Fibroblast of the conjunctiva (primary cell): ENCODE results near the gene EPHA7.

Experiments
- DNase-seq: peaks from one replicate; pipeline ENCODE4 v3.0.0-alpha.2; 2010; ENCODE audit warnings: low read depth

The EPHA7 gene

DNA sequence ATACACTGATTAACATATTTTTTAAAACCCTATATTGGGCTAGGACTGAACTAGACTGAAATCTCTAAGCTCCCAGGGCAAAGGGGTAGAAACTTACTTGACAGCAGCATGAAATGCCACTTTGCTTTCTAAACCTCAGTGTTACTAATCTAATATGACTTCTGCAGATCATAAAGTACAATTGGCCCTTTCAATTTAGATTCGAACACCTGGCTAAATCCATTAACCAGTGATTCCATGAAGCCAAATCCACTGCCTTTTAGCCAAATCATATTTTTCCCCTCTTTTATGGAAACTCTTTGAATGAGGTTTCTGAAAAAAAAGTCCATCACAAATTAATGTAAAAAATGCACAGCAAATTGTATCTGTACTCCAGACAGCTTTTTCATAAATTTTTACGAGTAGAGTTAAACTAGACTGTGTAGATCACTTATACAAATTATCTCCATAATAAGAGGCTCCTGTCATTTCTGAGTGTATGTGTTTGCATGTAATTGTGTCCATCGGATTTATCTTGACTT is 25.7 kb downstream of the EPHA7 start:
- no peak for DNase-seq

DNA sequence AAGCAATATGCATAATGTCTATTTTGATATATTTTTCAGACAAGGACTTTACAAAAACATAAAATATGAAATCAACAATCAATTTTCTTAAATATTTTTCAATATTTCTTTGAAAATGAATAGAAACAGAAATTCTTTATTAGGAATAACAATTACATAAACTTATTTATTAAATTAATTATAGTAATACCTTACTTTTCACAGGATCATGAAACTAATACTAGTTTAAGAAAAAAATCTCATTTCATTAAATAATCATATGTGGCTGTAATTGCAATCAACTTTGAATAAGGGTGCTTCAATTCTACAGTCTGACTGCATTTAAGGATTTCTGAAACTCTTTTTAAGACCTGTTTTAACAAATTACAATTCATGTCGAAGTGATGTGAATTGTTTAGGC is 26.6 kb downstream of the EPHA7 start:
- DNase-seq = no peak

DNA sequence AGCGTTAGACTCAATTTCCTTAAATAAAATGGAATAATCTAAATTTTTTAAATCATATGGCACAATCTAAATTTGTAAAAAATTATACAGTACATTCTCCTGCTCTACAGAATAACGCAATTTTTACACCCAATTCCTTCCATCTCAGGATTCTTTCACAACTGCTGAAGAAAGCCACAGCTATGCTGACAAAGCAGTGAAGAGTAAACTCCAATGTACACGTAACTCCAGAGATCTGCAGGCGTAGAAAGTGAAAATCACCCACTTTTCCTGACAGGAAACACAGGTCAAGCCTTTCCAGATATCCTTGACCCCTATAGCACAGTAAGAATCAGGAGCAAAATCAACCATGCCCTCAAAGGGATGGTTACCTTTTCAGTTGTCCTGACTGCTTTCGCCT is 27.4 kb downstream of the EPHA7 start:
- DNase-seq = no peak

DNA sequence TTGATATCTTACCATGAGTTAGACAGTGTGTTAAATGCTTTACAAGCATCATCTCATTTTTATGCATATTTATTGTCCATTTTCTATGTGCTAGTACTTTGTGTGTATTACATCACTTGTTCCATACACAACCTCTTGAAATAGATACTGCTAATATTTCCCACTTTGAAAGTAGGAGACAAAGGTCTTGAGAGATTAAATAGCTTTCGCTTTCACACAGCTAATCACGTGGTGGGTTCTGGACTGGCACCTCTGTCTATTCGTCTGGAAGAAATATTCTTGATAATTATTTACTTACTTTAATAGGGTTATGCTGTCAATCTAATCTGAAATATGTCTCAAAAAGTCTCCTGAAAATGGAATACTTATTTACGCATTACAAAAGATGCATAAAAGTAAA is 30.2 kb downstream of the EPHA7 start:
- no peak for DNase-seq

DNA sequence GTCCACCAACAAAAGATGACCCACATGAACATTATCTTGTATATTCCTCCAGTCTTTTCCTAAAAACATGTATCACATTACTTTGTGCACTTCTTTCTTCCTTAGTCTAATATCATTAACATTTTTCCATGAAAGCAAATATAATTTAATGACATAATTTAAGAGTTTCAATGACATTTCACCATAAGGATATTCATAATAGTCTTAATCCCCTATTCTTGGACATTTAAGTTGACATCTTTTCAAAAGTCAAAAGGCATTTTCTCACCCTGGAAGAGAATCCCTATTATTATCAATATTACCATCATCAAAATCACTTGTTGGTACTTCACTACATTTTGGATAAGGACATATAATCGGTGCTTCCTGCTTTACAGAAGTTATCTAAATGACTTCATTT is 31.3 kb downstream of the EPHA7 start:
- DNase-seq = no peak

DNA sequence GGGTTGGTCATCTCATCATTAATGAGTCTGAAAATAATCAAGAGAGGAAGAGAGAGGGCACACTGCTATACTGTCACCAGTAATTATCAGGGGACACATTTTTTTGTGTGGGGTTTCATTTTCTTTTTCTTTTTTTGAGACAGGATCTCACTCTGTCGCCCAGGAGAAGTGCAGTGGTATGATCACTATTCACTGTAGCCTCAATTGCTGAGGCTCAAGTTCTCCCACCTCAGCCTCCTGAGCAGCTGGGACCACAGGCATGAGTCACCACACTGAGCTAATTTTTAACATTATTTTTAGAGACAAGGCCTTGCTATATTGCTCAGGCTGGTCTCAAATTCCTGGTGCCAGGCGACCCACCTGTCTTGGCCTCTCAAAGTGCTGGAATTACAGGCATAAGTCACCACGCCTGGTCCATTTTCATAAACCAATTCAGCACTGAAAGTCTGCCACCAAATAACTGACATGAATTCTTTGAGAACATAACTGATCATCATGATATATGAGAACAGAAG is 43.3 kb downstream of the EPHA7 start:
- DNase-seq = no peak

DNA sequence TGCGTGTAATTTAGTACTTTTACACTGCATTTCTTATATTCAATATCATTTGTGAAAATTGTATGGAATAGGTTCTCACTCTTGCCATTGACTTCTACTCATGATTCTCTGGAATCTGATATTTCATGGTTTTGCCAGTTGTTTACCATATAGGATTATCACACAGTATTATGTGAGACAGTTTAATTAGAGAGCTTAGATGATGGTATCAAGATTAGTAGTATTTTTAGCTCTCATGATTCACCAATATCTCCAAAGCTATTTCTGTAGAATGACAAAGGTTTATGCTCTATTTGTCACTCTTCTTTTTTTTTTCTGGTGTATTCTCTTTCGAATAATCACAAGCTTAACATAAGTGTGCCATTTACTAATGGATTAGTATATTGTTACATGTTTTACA is 45.9 kb downstream of the EPHA7 start:
- no peak for DNase-seq

DNA sequence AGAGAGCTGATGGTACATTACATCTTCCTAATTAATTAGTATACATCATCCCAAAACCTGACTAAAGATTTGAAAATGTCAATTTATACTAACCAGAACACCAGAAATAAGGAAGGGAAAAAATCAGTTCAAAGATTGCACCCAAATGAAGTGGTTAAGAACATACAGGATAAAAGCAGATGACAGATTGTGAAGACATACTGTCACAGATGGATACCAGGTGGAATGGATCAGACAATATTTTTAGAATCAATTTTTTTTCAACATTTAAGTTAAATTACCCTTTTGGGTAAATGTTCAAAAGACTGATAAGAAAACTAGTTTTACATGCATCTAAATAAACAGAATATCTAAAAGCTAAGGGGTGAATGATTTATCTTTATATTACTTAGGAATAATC is 47.6 kb downstream of the EPHA7 start:
- no peak for DNase-seq

DNA sequence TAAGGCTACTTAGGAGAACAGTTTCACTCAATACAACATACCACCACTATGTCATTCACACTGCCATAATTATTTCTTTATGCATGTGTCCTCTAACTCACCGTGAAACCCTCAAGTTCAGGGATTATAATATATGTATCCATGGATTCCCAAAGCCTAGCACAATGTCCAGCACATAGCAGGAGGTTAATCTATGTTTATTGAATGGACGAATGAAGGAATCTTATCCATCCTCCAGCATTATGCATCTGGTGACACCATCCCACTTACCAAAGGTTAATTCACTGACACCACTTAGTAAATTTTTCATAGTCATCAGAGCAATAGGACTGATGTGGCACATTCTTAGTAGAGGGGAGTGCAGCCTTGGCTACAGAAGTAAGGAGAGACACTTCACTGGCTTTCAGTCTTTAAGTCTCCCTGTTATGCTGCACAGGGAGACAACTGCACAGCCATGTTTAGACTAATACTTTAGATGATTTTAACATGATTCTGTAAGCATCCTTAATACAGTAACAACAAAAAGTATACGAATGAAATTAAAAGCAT is 49.7 kb downstream of the EPHA7 start:
- no peak for DNase-seq

DNA sequence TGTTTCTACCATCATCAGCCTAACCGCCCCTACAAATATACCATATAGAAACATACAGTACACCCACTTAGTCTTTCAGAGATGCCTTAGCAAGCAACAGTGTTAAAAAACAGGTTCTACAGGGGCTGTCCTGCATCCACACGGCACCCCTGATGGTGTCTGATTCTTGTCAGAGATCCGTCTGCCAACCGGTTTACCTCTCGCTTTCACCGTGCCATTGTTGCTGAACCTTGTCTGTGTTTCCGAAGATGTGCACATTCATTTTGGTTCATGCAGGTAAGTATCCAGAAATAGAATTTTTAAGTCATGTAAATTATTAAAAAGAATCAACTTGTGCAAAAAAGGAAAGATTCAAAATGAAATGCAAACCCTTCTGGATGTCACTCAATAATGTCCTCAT is 52.9 kb downstream of the EPHA7 start:
- DNase-seq = no peak

DNA sequence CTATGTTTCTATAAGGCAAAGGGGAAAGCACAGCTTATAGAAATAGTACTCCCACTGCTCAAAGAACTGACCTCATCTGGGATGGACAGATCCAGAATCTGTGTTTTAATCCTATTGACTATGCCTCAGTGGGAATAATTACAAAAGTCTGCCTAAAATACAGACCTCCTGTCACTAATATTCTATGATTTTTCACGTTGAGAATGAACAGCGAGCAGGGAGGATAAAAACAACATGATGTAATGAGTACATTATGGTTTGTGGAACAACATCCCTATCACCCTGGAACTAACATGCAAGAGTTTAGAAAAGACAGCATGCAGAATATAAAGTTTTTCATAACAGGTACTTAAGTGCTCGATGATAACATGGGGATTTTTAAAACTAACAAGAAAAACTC is 53.9 kb downstream of the EPHA7 start:
- DNase-seq = no peak

DNA sequence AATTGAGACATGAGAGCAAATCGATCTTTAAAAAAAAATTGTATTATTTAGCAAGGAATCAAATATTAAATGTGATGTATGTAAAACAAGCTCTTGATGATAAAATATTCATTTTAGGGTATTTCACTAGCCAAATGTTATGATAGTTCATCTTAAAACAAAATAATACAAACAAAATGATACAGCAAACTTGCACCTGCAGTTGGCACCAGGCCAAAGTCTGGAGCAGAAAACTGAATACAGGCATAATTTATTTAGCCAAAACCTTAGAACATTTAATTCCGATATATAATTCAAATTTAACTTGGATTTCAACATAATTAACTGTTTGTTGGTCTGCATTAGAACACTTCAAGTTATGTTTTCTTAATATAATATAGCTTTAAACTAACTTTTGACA is 60.9 kb downstream of the EPHA7 start:
- no peak for DNase-seq

DNA sequence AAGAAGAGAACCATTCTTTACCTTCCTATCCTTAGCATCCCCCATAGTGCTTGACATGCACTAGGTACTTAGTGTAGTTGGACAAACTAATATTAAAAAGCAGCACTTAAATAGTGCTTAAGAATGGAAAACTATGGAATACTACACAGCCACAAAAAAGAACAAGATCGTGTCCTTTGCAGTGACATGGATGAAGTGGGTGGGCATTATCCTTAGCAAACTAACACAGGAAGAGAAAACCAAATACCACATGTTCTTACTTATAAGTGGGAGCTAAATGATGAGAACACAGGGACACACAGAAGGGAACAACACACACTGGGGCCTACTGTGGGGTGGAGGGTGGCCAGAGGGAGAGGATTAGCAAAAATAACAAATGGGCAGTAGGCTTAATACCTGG is 66.8 kb downstream of the EPHA7 start:
- no peak for DNase-seq

DNA sequence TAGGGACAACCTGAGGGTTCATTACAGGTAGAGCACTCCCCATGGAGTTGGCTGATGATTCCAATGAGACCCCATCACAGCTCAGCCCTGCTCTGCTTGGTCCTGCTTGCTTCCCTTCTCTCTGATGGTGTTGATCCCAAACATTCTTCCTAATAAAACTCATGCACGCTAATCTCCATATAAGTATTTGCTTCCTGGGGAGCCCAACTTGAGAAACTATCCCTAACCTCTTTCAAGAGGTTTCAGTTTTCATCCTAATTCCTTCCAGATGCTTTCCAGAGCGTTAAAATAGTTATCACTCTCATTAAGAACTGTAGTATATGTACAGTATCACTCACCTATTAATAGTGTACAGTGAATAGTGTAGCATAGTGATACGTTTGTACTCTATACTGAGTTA is 68.1 kb downstream of the EPHA7 start:
- no peak for DNase-seq

DNA sequence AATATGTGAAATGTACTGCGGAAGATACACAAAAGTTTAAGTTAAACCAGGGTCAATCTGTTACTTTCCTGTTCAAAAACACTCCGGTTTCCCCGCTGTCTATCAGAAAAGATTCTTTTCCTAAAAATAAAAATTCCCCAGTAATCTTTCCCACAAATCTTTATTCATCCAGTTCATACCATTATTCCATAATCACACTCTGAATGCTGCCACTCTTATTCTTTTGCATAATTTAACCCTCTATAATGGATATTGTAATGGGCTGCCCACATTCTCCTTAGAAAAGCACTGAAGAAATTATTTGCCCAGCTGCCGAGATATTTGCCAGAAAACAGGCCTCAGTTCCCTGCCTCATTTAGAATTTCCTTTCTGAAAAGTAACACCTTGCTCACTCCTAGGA is 68.6 kb downstream of the EPHA7 start:
- no peak for DNase-seq

DNA sequence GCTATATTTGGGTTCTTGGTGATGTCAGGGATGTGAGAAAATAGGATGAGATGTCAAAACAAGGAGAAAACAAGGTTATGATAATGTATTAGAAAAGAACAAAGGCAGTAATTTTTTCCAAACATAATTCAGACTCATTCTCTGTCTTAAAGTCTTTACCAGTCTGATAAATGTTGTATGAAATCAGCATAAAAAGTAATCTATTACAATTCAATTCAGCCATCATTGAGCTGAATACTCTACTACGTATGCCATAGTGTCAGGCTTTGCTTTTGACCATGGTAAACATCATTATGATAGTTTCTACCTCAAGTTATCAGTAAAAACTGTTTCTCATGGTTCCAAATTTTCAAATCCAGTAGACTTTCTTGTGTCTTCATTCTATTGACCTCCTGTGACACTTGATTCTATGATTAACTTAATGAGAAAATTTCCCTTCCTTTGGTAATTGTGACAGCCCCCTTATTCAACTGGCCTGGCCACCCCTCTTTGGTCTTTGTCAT is 75.0 kb downstream of the EPHA7 start:
- no peak for DNase-seq

DNA sequence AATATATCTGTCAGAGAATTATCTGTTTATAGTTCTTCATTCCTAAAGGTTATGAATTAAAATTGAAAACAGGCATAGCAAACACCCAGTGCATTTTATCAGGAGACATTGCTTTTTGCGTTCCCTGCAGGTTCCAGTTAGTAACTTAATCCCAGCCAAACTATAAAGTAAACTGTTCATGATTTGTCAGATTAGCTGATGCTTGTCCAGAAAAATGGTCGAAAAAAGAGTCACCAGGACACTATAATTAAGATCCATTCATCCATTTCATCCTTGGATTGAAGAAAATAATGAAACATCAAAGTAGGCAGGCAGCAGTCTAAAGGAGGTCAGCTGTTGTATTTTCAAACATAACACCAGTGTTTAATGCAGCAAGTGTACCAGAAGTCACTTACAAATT is 75.9 kb downstream of the EPHA7 start:
- no peak for DNase-seq

DNA sequence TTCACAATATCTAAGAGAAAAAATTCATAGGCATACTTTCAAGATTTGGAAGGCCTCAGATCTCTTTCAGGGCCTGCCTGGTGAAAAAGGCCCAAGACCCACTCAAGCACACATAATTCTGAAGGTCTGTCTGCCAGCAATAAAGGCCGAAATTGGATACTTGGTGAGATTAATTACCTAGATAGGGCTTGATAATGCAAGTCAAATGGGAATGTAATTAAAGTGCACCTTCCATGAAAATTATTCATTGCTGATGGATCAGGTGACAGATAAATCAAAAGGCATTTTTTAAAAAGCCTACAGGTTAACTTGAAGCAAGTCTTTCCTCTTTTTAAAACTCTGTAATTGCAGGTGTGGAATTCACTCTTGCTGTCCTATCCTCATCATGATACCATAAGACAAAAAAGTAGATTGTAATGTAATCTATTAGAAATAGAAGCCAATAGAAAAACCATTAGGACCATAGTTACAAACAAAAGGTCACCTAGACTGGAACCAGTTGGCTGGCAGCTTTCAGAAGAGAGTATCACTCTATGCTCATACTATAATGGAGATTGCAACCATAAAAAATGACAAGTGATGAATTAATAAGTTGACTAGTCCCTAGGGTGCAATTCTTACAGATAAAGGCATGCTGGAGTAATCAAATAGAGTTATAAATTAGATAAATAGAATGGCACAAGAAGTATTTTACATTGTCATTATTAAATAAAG is 77.3 kb downstream of the EPHA7 start:
- no peak for DNase-seq

DNA sequence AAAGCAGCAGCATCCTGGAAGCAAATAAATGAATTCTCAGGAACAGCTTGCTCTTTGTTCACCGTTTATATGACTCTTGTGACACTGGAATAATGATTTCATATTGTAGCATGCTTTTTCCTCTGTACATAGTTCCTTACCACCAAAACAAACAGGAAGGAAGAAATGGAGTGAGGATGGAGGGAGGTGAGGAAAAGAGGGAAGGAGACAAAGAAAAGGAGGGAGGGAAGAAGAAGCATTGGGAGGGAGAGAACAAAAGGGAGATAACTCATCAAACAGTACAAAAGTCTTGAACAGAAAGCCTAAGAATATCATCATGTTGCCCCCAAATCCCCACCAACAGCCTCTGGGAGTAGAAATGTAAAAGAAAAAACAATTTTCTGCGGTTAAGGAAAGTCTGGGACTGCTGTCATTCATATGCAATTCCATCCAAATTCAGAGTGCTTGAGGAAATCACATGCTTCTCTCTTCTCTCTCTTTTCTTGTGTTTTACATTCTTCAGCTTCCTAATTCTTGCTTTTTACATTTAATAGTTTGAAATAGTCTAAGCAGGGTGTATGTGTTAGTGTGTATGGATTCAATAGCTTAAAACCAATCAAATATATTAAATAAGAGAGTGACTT is 81.5 kb downstream of the EPHA7 start:
- DNase-seq = no peak

DNA sequence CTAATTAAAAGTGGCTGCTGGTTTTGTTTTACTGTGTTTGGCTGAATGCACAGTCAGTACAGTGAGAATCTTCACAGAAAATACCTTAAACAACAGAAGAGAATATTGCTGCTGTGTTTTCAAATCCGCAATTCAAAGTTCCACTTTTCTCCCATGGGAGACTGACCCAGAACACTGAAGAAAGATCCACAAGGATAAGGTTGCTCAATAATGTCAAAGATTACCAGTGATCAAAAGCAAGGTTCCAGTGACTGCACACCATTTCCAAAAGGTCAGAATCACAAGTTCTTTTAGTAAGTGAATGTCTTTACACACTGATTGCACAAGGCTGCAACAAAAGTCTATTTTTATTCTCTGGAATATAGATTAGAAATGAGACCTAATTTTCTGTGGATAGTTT is 82.3 kb downstream of the EPHA7 start:
- no peak for DNase-seq

DNA sequence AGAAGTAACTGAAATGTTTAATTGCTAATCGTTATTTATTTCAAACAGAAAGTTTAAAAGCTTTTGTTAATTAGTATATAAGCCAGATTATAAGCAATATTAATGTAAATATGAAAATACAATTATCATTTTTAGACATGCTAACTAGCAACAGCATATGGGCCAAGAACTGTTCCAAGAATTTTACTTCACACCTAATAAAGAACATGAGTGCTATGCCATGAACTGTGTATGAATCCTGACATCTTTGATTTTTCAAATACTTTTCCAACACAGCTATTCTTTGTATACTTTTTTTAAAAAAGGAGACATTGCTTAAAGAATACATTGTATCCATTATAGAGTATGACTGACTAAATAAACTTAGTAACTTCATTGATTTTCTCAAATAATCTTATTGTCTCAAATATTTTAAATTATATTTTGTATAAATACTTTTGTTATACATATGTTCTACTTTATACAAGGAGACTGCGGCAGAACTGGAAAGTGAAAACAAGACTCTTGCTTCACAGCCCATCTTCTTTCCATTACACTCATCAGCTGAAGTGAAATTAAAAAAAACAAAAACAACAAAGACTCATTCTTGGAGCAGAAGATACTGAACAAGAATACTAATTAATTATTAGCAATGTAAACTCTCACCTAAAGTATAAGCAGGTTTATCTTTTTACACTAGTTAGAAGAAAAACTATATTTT is 89.9 kb downstream of the EPHA7 start:
- no peak for DNase-seq

DNA sequence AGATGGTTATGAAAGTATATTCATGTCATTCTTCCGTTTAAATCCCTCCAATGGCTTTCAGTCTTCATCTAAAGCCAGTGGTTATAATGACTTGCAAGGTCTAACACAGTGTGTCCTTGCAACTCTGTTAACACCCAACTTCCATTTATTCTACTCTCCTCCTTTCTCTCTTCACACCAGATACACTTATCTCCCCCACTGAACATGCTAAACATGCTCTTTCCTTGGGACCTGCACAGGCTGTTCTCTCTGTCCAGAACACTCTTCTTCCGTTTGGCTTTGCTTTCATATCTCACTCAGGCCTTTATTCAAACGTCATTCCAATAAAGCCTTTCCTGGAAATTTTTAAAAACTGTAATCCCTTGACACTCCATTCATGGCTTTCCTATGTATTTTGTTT is 91.5 kb downstream of the EPHA7 start:
- no peak for DNase-seq

DNA sequence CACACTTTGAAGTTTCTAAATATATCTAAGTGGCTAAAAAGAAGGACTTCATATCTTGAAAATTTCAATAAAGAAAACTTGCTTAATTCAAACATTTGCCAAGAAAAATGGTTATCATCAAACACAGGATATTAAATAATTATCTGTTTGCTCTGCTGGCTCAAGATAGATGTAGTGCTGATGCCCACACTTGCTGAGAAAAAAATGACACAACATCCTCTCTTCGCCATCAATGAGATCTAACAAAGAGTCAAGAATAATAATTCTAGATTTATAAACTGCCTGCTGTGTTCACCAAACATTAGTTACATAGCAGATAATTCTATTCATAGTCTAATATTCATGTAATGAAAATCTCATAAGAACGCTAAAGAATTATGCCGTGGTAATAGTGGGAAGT is 93.6 kb downstream of the EPHA7 start:
- DNase-seq = no peak
